Measurements from ENCODE around the gene ATG4C.
"Not testable (repeated sequence)": the region's sequence is repeated elsewhere in the genome, so short reads cannot be mapped to it uniquely, and the experiment has no call there.

The ATG4C gene

DNA sequence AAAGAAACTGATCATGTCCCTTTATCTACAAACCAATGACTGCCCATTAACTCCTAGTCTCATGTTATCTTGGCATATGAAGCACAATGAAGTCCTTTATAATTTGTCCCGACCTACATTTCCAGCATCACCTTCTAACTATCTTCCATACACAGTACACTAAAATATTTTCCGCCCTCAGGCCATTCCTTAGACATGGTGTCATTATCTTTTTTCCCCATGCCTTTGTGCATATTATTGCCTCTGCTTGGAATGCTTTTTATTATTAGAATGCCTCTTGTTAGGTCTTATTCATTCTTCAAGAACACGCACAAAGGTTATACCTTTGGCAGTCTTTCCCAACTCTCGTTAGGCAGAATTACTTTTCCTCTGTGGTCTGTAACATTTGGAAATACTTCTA, 39.6 kb downstream of the ATG4C start:
- no peak overlapping the region for H3K27ac ChIP-seq
- TF ChIP-seq, protein P1, sequence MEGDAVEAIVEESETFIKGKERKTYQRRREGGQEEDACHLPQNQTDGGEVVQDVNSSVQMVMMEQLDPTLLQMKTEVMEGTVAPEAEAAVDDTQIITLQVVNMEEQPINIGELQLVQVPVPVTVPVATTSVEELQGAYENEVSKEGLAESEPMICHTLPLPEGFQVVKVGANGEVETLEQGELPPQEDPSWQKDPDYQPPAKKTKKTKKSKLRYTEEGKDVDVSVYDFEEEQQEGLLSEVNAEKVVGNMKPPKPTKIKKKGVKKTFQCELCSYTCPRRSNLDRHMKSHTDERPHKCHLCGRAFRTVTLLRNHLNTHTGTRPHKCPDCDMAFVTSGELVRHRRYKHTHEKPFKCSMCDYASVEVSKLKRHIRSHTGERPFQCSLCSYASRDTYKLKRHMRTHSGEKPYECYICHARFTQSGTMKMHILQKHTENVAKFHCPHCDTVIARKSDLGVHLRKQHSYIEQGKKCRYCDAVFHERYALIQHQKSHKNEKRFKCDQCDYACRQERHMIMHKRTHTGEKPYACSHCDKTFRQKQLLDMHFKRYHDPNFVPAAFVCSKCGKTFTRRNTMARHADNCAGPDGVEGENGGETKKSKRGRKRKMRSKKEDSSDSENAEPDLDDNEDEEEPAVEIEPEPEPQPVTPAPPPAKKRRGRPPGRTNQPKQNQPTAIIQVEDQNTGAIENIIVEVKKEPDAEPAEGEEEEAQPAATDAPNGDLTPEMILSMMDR (conservative IDR thresholded peaks at IDR 0.05) = no peak
- TF ChIP-seq ZFX (IDR thresholded peaks at IDR 0.05) = no peak

DNA sequence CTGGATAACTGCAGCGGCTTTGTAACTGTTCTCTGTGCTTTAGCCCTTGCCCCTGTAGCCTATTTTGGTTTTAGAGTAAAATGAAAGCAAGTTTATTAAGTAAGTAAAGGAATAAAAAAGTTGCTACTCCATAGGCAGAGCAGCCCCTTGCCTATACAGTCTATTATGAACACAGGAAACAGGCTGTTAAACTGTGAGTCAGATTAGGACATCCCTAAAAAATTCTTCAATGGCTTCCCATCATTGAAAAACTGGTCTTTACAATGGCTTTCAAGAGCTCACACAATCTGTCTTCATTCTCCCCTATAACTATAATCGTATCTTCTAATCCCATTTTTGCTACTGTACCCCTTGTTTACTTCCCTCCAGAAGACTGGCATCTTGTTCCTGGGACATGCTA, 43.0 kb downstream of the ATG4C start:
- TF ChIP-seq ZFX (IDR thresholded peaks at IDR 0.05) = no peak
- TF ChIP-seq, protein P1 (conservative IDR thresholded peaks at IDR 0.05) = no peak
- no peak overlapping the region for H3K27ac ChIP-seq

DNA sequence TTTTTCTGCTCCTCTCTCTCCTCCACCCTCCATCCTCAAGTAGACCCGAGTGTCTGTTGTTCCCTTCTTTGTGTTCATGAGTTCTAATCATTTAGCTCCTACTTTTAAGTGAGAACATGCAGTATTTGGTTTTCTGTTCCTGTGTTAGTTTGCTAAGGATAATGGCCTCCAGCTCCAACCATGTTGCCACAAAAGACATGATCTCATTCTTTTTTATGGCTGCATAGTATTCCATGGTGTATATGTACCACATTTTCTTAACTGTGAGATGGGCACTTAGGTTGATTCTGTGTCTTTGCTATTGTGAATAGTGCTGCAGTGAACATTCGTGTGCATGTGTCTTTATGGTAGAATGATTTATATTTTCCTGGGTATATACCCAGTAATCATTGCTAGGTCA, 43.9 kb downstream of the ATG4C start:
- not testable (repeated sequence) for H3K27ac ChIP-seq

DNA sequence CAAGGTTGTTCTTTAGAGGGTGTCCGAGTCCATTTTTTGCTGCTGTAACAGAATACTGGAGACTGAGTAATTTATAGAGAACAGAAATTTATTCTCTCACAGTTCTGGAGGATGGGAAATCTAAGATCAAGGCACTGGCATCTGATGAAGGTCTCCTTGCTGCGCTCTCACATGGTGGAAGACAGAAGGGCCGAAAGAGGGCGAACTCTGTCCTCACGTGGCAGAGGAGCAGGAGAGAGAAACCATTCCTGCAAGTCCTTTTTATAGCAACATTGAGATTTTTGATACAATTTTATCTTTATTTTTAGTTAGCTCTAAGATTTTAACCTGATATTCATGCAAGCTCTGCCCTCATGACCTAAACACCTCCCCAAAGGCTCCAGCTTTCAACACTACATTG, 48.3 kb downstream of the ATG4C start:
- H3K27ac ChIP-seq = no peak overlapping the region
- TF ChIP-seq, protein P1 (conservative IDR thresholded peaks at IDR 0.05) = no peak
- no peak for TF ChIP-seq ZFX (IDR thresholded peaks at IDR 0.05)

DNA sequence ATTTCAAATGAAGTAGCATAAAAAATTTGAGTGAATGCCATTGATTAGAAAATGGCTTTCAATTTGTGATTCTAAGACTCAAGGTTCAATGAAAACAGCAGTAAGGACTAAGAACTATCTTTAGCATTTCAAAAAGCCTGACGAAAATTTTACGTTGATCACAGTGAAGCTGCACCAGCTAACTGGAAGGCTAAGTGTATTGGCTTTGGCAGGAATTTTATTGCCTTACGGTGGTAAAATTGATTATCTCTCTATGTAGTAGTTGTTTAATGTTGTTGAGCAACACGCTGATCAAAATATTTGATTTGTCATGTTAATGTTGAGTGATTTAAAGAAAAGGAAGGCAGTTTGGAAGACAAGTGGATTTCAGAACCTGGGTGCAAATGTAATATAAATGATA, 49.6 kb downstream of the ATG4C start:
- H3K27ac ChIP-seq = no peak overlapping the region
- TF ChIP-seq, protein P1 (conservative IDR thresholded peaks at IDR 0.05) = no peak
- no peak for TF ChIP-seq ZFX (IDR thresholded peaks at IDR 0.05)

DNA sequence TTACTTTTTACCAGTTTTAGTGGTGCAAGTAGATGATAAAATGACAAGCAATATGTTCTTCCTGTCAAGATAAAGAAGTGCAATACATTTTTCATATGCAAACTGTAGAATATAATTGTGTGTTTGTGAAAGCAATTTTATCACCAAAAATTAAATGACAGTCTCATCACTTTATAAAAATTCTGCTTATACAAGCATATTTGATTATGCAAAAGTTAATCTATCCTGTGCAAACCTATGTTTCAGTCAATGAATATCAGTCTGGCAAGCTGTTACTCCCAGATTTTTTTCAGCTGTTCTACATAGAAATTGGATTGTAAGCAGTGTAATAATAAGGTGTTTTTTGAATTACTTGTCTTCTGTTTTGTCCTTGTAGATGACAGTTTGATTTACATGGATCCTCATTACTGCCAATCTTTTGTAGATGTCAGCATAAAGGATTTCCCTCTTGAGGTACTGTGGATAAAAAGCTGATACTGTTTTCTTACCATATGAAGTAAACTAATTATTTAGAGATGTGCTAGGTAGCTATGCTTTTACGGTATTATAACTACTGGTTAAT, 50.5 kb downstream of the ATG4C start:
- no peak overlapping the region for H3K27ac ChIP-seq
- TF ChIP-seq ZFX (IDR thresholded peaks at IDR 0.05) = no peak
- TF ChIP-seq, protein P1 (conservative IDR thresholded peaks at IDR 0.05) = no peak

DNA sequence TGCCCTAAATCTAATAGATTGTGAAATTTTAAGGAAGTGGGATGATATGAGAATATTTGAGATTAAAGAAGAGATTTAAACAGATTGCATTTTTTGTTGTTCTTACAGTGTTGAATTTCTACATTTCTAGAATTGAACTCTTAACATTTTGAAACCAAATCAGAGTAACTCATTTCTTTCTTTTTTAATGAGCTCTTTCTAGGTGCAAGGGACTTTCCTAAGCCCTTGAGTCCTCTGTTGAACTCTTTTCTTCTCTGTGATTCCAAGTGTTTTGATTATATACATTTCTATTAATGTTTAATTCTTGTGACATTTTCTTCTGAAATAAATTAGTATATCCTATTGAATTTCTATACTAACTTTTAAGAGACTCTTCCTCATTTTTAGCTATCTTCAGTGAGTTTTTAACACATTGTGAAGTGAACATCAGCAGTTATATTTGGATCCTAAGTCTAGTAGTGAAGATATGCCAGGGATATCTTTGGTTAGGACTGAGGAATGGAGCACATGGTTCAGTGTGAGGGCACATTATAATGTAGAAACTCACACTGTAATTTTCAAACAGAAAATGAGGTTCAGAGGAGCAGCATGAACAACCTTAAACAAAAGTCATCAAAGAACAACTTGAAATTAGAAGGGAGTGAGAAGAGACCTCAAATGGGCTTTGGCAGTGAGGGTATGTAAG, 53.1 kb downstream of the ATG4C start:
- TF ChIP-seq, protein P1 (conservative IDR thresholded peaks at IDR 0.05) = no peak
- TF ChIP-seq ZFX (IDR thresholded peaks at IDR 0.05) = no peak
- H3K27ac ChIP-seq = no peak overlapping the region

DNA sequence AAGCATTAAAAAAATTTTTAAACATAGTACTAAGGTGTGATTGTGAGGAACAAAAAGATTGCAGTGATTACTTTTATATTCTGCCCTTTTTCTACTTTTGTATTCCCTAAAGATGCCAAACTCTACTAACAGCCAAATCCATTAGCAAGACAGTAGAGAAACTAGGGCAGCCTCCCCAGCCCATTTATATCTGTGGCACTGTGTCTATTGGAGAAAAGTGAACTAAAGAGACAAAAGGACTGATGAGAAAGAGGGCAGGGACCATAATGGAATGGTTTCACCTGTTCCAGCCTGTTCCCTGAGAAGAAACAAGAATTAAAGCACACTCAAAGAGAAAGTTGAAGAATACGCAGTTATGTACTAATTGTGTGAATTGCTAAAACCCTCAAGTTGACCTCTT, 56.6 kb downstream of the ATG4C start:
- no peak overlapping the region for H3K27ac ChIP-seq
- TF ChIP-seq, protein P1 (conservative IDR thresholded peaks at IDR 0.05) = no peak
- no peak for TF ChIP-seq ZFX (IDR thresholded peaks at IDR 0.05)
